ENCODE measurements around the gene CNTN4.

Gene CNTN4

GRCh38 chr3:2441558-2441957, 342.9 kb downstream of the CNTN4 start:
- Histone ChIP-seq H3K79me2 (ENCODE audit: low read length) (no peaks in the 10 kb centered on the region), H3K4me2 (ENCODE audit: low read depth, low read length) (no peak overlapping the region), H3K9ac (ENCODE audit: low read length) (no peak overlapping the region), H3F3A (ENCODE audit: insufficient read depth, low read length) (no peaks in the 10 kb centered on the region), H3K9me2 (replicated peaks; ENCODE audit: insufficient read depth, low read length) (no peaks in the 10 kb centered on the region), H3K27me3 (replicated peaks; ENCODE audit: insufficient read depth, low read length) (no peaks in the 10 kb centered on the region), H3K4me1 (ENCODE audit: low read length) (no peaks in the 10 kb centered on the region), H3K4me3 (ENCODE audit: low read length) (no peak overlapping the region), H4K20me1 (ENCODE audit: insufficient read depth, low read length) (no peaks in the 10 kb centered on the region), H3K36me3 (replicated peaks; ENCODE audit: insufficient read depth, low read length) (no peaks in the 10 kb centered on the region), H3K9me3 (replicated peaks; ENCODE audit: insufficient read depth, low read length) (no peaks in the 10 kb centered on the region), H2AFZ (ENCODE audit: low read length) (no peak overlapping the region), H3K27ac (ENCODE audit: low read length) (no peak overlapping the region)
- TF ChIP-seq CTCF (IDR thresholded peaks at IDR 0.05; ENCODE audit: low read length) (no peak), EZH2phosphoT487 (IDR thresholded peaks at IDR 0.05; ENCODE audit: low read length) (no peak), EZH2 (optimal IDR thresholded peaks at IDR 0.05; ENCODE audit: low read depth, low read length) (no peak)
- no peak for DNase-seq

DNA sequence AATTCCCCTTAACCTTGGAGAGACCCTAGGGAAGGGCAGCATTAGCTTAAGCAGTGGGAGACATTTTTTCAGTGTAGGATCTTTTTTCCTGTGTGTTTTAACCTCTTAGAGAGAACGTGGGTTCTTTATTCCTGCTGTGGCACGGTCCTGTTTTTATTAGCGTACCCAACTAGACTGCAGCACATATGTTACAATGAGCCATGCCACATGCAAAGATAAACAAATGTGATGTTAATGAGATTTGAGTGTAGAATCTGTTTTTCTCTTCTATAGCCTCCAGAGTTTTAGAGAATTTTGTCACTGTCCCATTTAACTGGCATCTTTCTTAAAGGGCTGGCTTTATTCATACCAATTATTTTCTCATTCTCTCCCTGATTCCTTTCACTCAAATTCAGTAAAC, 347.5 kb downstream of the CNTN4 start:
- Histone ChIP-seq H3K36me3 (replicated peaks; ENCODE audit: insufficient read depth, low read length) (no peaks in the 10 kb centered on the region), H3K79me2 (ENCODE audit: low read length) (no peaks in the 10 kb centered on the region), H2AFZ (ENCODE audit: low read length) (no peak overlapping the region), H3K9ac (ENCODE audit: low read length) (no peak overlapping the region), H3K4me1 (ENCODE audit: low read length) (no peaks in the 10 kb centered on the region), H3F3A (ENCODE audit: insufficient read depth, low read length) (no peaks in the 10 kb centered on the region), H3K4me2 (ENCODE audit: low read depth, low read length) (no peak overlapping the region), H3K9me3 (replicated peaks; ENCODE audit: insufficient read depth, low read length) (no peaks in the 10 kb centered on the region), H3K4me3 (ENCODE audit: low read length) (no peak overlapping the region), H3K27me3 (replicated peaks; ENCODE audit: insufficient read depth, low read length) (no peaks in the 10 kb centered on the region), H3K9me2 (replicated peaks; ENCODE audit: insufficient read depth, low read length) (no peaks in the 10 kb centered on the region), H3K27ac (ENCODE audit: low read length) (no peak overlapping the region), H4K20me1 (ENCODE audit: insufficient read depth, low read length) (no peaks in the 10 kb centered on the region)
- no peak for DNase-seq
- TF ChIP-seq EZH2 (optimal IDR thresholded peaks at IDR 0.05; ENCODE audit: low read depth, low read length) (no peak), CTCF (IDR thresholded peaks at IDR 0.05; ENCODE audit: low read length) (no peak), EZH2phosphoT487 (IDR thresholded peaks at IDR 0.05; ENCODE audit: low read length) (no peak)

DNA sequence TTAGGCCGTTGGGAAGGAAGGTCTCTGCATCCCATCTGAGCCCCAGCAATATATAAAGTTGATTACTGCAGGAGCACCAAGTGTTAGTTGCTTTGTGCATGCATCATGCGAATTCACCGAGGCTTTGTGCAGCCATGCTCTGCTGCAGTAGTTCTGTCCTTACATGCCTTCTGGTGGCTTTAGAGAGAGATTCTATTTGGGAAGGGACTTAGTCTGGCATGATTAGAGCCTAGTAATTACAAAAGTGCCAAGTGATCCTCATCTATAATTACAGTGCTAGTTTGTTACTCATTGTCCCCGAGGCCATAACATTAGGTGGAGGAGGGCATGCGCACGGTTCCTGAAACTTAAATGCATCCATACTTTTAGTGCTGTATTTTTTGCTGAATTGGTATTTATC, 353.6 kb downstream of the CNTN4 start:
- no peak for DNase-seq
- H4K20me1 ChIP-seq (ENCODE audit: insufficient read depth, low read length): no peaks in the 10 kb centered on the region
- no peak overlapping the region for H2AFZ ChIP-seq (ENCODE audit: low read length)
- H3K4me2 ChIP-seq (ENCODE audit: low read depth, low read length): no peak overlapping the region
- H3K9ac ChIP-seq (ENCODE audit: low read length): no peak overlapping the region
- no peak overlapping the region for H3K4me3 ChIP-seq (ENCODE audit: low read length)
- H3K9me3 ChIP-seq (replicated peaks; ENCODE audit: insufficient read depth, low read length): no peaks in the 10 kb centered on the region
- no peaks in the 10 kb centered on the region for H3K36me3 ChIP-seq (replicated peaks; ENCODE audit: insufficient read depth, low read length)
- H3K9me2 ChIP-seq (replicated peaks; ENCODE audit: insufficient read depth, low read length): no peaks in the 10 kb centered on the region
- no peaks in the 10 kb centered on the region for H3K79me2 ChIP-seq (ENCODE audit: low read length)
- no peaks in the 10 kb centered on the region for H3F3A ChIP-seq (ENCODE audit: insufficient read depth, low read length)
- H3K4me1 ChIP-seq (ENCODE audit: low read length): no peaks in the 10 kb centered on the region
- H3K27ac ChIP-seq (ENCODE audit: low read length): no peak overlapping the region
- TF ChIP-seq EZH2phosphoT487 (IDR thresholded peaks at IDR 0.05; ENCODE audit: low read length): no peak
- TF ChIP-seq CTCF (IDR thresholded peaks at IDR 0.05; ENCODE audit: low read length): no peak
- TF ChIP-seq EZH2 (optimal IDR thresholded peaks at IDR 0.05; ENCODE audit: low read depth, low read length): no peak
- H3K27me3 ChIP-seq (replicated peaks; ENCODE audit: insufficient read depth, low read length): no peaks in the 10 kb centered on the region
